A549 (cell line): ENCODE data around the gene PRMT9. TPM values are rescaled to one million over a fixed set of nuclear protein-coding genes. Genes with fewer than 3 reads are reported as not detected.

Source experiments
- ATAC-seq, 2 experiments: fragments of 200-7000 bp in 1 of 2; fragments of >200 bp in 1 of 2; cut with Nextera tagmentation in 1 of 2; cut with Tn5 transposase in 1 of 2; 3 replicates each; pipeline versions ENCODE4 v1.8.0 to v1.9.1; 2018 to 2020; ENCODE audit warnings: mild to moderate bottlenecking in 1 of 2, moderate library complexity in 1 of 2
- CTCF ChIA-PET: fragments of 300-600 bp; sonication (Branson Sonifier 250); formaldehyde crosslinking; extraction: SDS; loops from one replicate; lab custom pipeline; 2021; ENCODE audit warnings: antibody characterized with exemption, inconsistent platforms; lab: Yijun Ruan, JAX
- POLR2A ChIA-PET: fragments of 350-600 bp; formaldehyde crosslinking; extraction: SDS; loops from one replicate; lab custom pipeline; 2021; ENCODE audit warnings: antibody characterized with exemption, inconsistent platforms; lab: Yijun Ruan, JAX
- DNase-seq, 2 experiments: peaks; one replicate each; pipeline versions ENCODE4 v3.0.0 to v3.0.0-alpha.2; 2011 to 2016; ENCODE audit warnings: low read depth in 1 of 2, low spot score in 1 of 2
- FAIRE-seq: peaks from 2 replicates; lab custom pipeline; 2011; peaks lifted over from hg19 to GRCh38; lab: Jason Lieb, UNC
- H3K27ac ChIP-seq, 2 experiments: fragments of >200 bp; sonication (Bioruptor Twin); formaldehyde crosslinking; 3 replicates each; pipeline ENCODE4 v1.5.1; 2016 to 2017
- H3K4me1 ChIP-seq: fragments of >200 bp; sonication (Bioruptor Twin); formaldehyde crosslinking; 3 replicates; pipeline ENCODE4 v1.6.1; 2016
- H3K4me2 ChIP-seq: fragments of >200 bp; sonication (Bioruptor Twin); formaldehyde crosslinking; 3 replicates; pipeline ENCODE4 v1.6.1; 2016
- H3K4me3 ChIP-seq: fragments of >200 bp; sonication (Bioruptor Twin); formaldehyde crosslinking; 3 replicates; pipeline ENCODE4 v1.5.1; 2016
- H3K9me3 ChIP-seq: fragments of >200 bp; sonication (Bioruptor Twin); formaldehyde crosslinking; 3 replicates; pipeline ENCODE4 v1.6.1; 2016
- ATOH8 ChIP-seq: fragments of 250-450 bp; sonication (Bioruptor Pico); IDR thresholded peaks from 2 replicates; pipeline ENCODE4 v1.5.0; 2020; ENCODE audit warnings: low read depth, mild to moderate bottlenecking, moderate library complexity
- BCL3 ChIP-seq: fragments of >200 bp; sonication (Bioruptor Twin); formaldehyde crosslinking; IDR thresholded peaks from 3 replicates; pipeline ENCODE4 v1.6.1; 2016
- CBX2 ChIP-seq: fragments of 200-600 bp; sonication (generic); IDR thresholded peaks from 2 replicates; pipeline ENCODE4 v1.6.1; 2016; ENCODE audit warnings: low read depth, mild to moderate bottlenecking, borderline replicate concordance
- CBX8 ChIP-seq: fragments of 200-600 bp; sonication (generic); IDR thresholded peaks from 2 replicates; pipeline ENCODE4 v1.6.1; 2016
- E2F6 ChIP-seq: IDR thresholded peaks from 2 replicates; pipeline ENCODE4 v1.6.1; 2012; ENCODE audit warnings: low read depth, borderline replicate concordance
- EHF ChIP-seq: fragments of 250-450 bp; sonication (Bioruptor Pico); IDR thresholded peaks from 2 replicates; pipeline ENCODE4 v1.5.0; 2020; ENCODE audit warnings: mild to moderate bottlenecking
- FOSB ChIP-seq: fragments of 250-450 bp; sonication (Bioruptor Pico); IDR thresholded peaks from 2 replicates; pipeline ENCODE4 v1.5.0; 2020; ENCODE audit warnings: mild to moderate bottlenecking, moderate library complexity
- FOSL2 ChIP-seq, 2 experiments: fragments of 450-650 bp in 1 of 2; fragments of >200 bp in 1 of 2; sonication (Bioruptor Twin) in 1 of 2; formaldehyde crosslinking; IDR thresholded peaks; 2 replicates each; pipeline versions ENCODE4 v1.5.0 to v1.6.1; 2016 to 2020; ENCODE audit warnings: mild to moderate bottlenecking in 1 of 2, moderate library complexity in 1 of 2
- HES2 ChIP-seq: fragments of >200 bp; sonication (Bioruptor Twin); formaldehyde crosslinking; IDR thresholded peaks from 2 replicates; pipeline ENCODE4 v1.6.1; 2016
- HEYL ChIP-seq: fragments of 250-450 bp; sonication (Bioruptor Pico); IDR thresholded peaks from 2 replicates; pipeline ENCODE4 v1.8.0; 2021; ENCODE audit warnings: mild to moderate bottlenecking, moderate library complexity
- HOXB13 ChIP-seq: fragments of 250-450 bp; sonication (Bioruptor Pico); IDR thresholded peaks from 2 replicates; pipeline ENCODE4 v1.5.0; 2020; ENCODE audit warnings: low read depth, mild to moderate bottlenecking, moderate library complexity
- HOXB5 ChIP-seq: fragments of 250-450 bp; sonication (Bioruptor Pico); IDR thresholded peaks from 2 replicates; pipeline ENCODE4 v1.5.0; 2020; ENCODE audit warnings: mild to moderate bottlenecking, moderate library complexity
- JUNB ChIP-seq: fragments of >200 bp; sonication (Bioruptor Twin); formaldehyde crosslinking; IDR thresholded peaks from 2 replicates; pipeline ENCODE4 v1.6.1; 2016
- KDM1A ChIP-seq: fragments of 200-600 bp; sonication (generic); IDR thresholded peaks from 2 replicates; pipeline ENCODE4 v1.6.1; 2016; ENCODE audit warnings: low read depth, mild to moderate bottlenecking
- KDM5A ChIP-seq: fragments of 200-600 bp; sonication (generic); IDR thresholded peaks from 2 replicates; pipeline ENCODE4 v1.6.1; 2016; ENCODE audit warnings: antibody characterized with exemption, mild to moderate bottlenecking
- MAFK ChIP-seq: fragments of 450-650 bp; IDR thresholded peaks from 2 replicates; pipeline ENCODE4 v1.6.1; 2014; ENCODE audit not compliant: partially characterized antibody
- MAX ChIP-seq: IDR thresholded peaks from 2 replicates; pipeline ENCODE4 v1.6.1; 2012
- MAZ ChIP-seq: fragments of 150-350 bp; IDR thresholded peaks from 2 replicates; pipeline ENCODE4 v1.6.1; 2014; ENCODE audit warnings: antibody characterized with exemption, low read depth, low read length, borderline replicate concordance
- MYC ChIP-seq: IDR thresholded peaks from 2 replicates; pipeline ENCODE4 v1.6.1; 2012; ENCODE audit warnings: mild to moderate bottlenecking, inconsistent platforms, low read length, improper control_type of control experiment, borderline replicate concordance
- NPAS2 ChIP-seq: fragments of 250-450 bp; sonication (Bioruptor Pico); IDR thresholded peaks from 2 replicates; pipeline ENCODE4 v1.8.0; 2022; ENCODE audit warnings: mild to moderate bottlenecking, moderate library complexity, borderline replicate concordance
- NR3C1 ChIP-seq: fragments of >200 bp; sonication (Bioruptor Twin); formaldehyde crosslinking; IDR thresholded peaks from 3 replicates; pipeline ENCODE4 v1.6.1; 2017
- POLR2AphosphoS2 ChIP-seq: conservative IDR thresholded peaks from 2 replicates; pipeline ENCODE4 v1.6.1; 2012; ENCODE audit warnings: low read length, improper control_type of control experiment, inconsistent platforms
- RCOR1 ChIP-seq: fragments of 150-350 bp; IDR thresholded peaks from 2 replicates; pipeline ENCODE4 v1.6.1; 2014; ENCODE audit warnings: antibody characterized with exemption, low read length, low read depth
- RFX5 ChIP-seq: fragments of 450-650 bp; IDR thresholded peaks from 2 replicates; pipeline ENCODE4 v1.7.1; 2014; ENCODE audit warnings: antibody characterized with exemption, mild to moderate bottlenecking, moderate library complexity
- RNF2 ChIP-seq: fragments of 200-600 bp; sonication (generic); IDR thresholded peaks from 2 replicates; pipeline ENCODE4 v1.6.1; 2016; ENCODE audit warnings: low read depth, mild to moderate bottlenecking, antibody characterized with exemption, moderate library complexity, borderline replicate concordance
- SMC3 ChIP-seq: fragments of >200 bp; sonication (Bioruptor Twin); formaldehyde crosslinking; IDR thresholded peaks from 3 replicates; pipeline ENCODE4 v1.6.1; 2018; ENCODE audit warnings: inconsistent platforms
- SREBF2 ChIP-seq: fragments of 450-650 bp; IDR thresholded peaks from 2 replicates; pipeline ENCODE4 v1.6.1; 2014; ENCODE audit warnings: mild to moderate bottlenecking, moderate library complexity
- TFCP2L1 ChIP-seq: fragments of 250-450 bp; sonication (Bioruptor Pico); IDR thresholded peaks from 2 replicates; pipeline ENCODE4 v1.5.0; 2021; ENCODE audit warnings: mild to moderate bottlenecking
- USF2 ChIP-seq: fragments of 450-650 bp; IDR thresholded peaks from 2 replicates; pipeline ENCODE4 v1.6.1; 2014; ENCODE audit warnings: antibody characterized with exemption
- ZC3H11A ChIP-seq: fragments of 450-650 bp; IDR thresholded peaks from 2 replicates; pipeline ENCODE4 v1.6.1; 2014; ENCODE audit warnings: antibody characterized with exemption, mild to moderate bottlenecking
- WGBS: methylation state at CpG from one replicate; pipeline ENCODE4 v1.1.6; 2017; ENCODE audit errors: missing lambda C conversion rate; 5-methylcytosine and 5-hydroxymethylcytosine counted together
- polyA plus RNA-seq, 4 experiments: library from polyadenylated mRNA; depleted of rRNA in 3 of 4; stranded (reverse); fragments of >200 nt; fragmentation: RNase III in 1 of 4; extraction: RNeasy Plus Mini Kit Qiagen cat#74134 plus additional on column Dnase treatment in 1 of 4; gene quantifications; 2 replicates in 3 of 4; 3 replicates in 1 of 4; pipeline ENCODE4 v1.2.3, GENCODE V29; 2011 to 2017

PRMT9 gene
- polyA plus RNA-seq, 2 of the 4 experiments (the other 2 are of a cell fraction), result 2.8 to 6.3 TPM

- WGBS, result 67% methylated on average over 3 of the region's 3 CpGs
- FAIRE-seq (no peak), ATAC-seq (peak in 1 of 2 experiments; percentile 40; a peak in 3 of 6 replicates), DNase-seq (no peak)
- ChIA-PET CTCF (interaction anchor here (1.2 to 1.5 kb wide), 4 partner anchors 9 to 267 kb away, joined by 3 to 6 read pairs (median 5); no protein-coding TSS in a partner anchor), POLR2A (no interaction called here)
- no peaks in the 10 kb centered on the region for H3K9me3 ChIP-seq
- TF ChIP-seq FOSL2 (IDR thresholded peaks at IDR 0.05) (no peak), FOSL2 (CRISPR knock-in tag; IDR thresholded peaks at IDR 0.05) (no peak), MAFK (peak; percentile 44)
- H3K4me3 ChIP-seq, result no peak overlapping the region
- H3K4me1 ChIP-seq, result peaks cover 8% of the 10 kb centered on the region; the same call in 1 of the 3 replicates
- peak overlapping the region; percentile 25 to 57; a peak in 3 of 6 replicates for H3K27ac ChIP-seq
- no peak overlapping the region for H3K4me2 ChIP-seq
These were observed 84.2 kb downstream of the PRMT9 start for GRCh38 chr4:147599769-147600168.

GRCh38 chr4:147599206-147599605, 84.8 kb downstream of the PRMT9 start:
- DNase-seq (no peak), FAIRE-seq (no peak), ATAC-seq (no peak)
- Histone ChIP-seq H3K4me2 (no peak overlapping the region), H3K4me3 (no peak overlapping the region), H3K9me3 (no peaks in the 10 kb centered on the region), H3K27ac (peak overlapping the region in 1 of 2 experiments; percentile 57; a peak in 2 of 6 replicates), H3K4me1 (peaks cover 8% of the 10 kb centered on the region; the same call in 1 of the 3 replicates)
- POLR2A ChIA-PET, result no interaction called here
- CTCF ChIA-PET, result interaction anchor here (1.3 to 1.5 kb wide), 3 partner anchors 9 to 80 kb away, joined by 3 to 6 read pairs (median 6); no protein-coding TSS in a partner anchor
- TF ChIP-seq MYC, result no peak
- no peak for TF ChIP-seq CBX8
- no peak for TF ChIP-seq KDM5A
- TF ChIP-seq JUNB, result no peak
- no peak for TF ChIP-seq BCL3
- no peak for TF ChIP-seq SREBF2
- TF ChIP-seq FOSL2 (IDR thresholded peaks at IDR 0.05), result no peak
- TF ChIP-seq FOSL2 (CRISPR knock-in tag; IDR thresholded peaks at IDR 0.05), result no peak
- TF ChIP-seq RCOR1, result no peak
- TF ChIP-seq USF2, result no peak
- no peak for TF ChIP-seq NPAS2 (CRISPR knock-in tag)
- TF ChIP-seq KDM1A, result no peak
- TF ChIP-seq TFCP2L1 (CRISPR knock-in tag), result no peak
- TF ChIP-seq E2F6, result no peak
- no peak for TF ChIP-seq HES2
- TF ChIP-seq CBX2, result no peak
- TF ChIP-seq HEYL, result no peak
- TF ChIP-seq ATOH8, result no peak
- no peak for TF ChIP-seq MAFK
- no peak for TF ChIP-seq RNF2
- WGBS, result 82% methylated on average over 1 of the region's 1 CpG

- CTCF ChIA-PET, result interaction anchor here (1.9 to 2.3 kb wide), 3 partner anchors 19 to 269 kb away, joined by 4 to 19 read pairs (median 7); partner anchors contain the start of gene TMEM184C
- Histone ChIP-seq H3K4me1 (peaks cover 8% of the 10 kb centered on the region; the same call in 1 of the 3 replicates), H3K27ac (no peak overlapping the region), H3K9me3 (no peaks in the 10 kb centered on the region), H3K4me2 (no peak overlapping the region), H3K4me3 (no peak overlapping the region)
- WGBS, result 87% methylated on average over 2 of the region's 2 CpGs
- no peak for ATAC-seq
- no peak for DNase-seq
- POLR2A ChIA-PET, result interaction anchor here (1.1 kb wide), 1 partner anchor 19 kb away, joined by 3 read pairs; the partner anchor contains the start of gene TMEM184C
- no peak for FAIRE-seq
- TF ChIP-seq NR3C1 (no peak), MAZ (no peak), ZC3H11A (no peak), HOXB13 (no peak), RCOR1 (no peak), HEYL (no peak), POLR2AphosphoS2 (no peak), HOXB5 (CRISPR knock-in tag) (no peak), SMC3 (no peak), EHF (CRISPR knock-in tag) (no peak), KDM5A (no peak), RFX5 (no peak), TFCP2L1 (CRISPR knock-in tag) (no peak), MAX (no peak), FOSB (no peak)
These were observed 86.4 kb downstream of the PRMT9 start for GRCh38 chr4:147597561-147597960.
